Stimulated activated effector memory CD8-positive, alpha-beta T cell treated with anti-CD3 and anti-CD28 coated beads, Interleukin-12 subunit alpha, Interleukin-12 subunit beta, amount 100 ng/mL, for 72 hours (primary cell): ENCODE results near the gene IFFO2.

ENCODE experiments used
- ATAC-seq: fragments of 150-1000 bp; cut with Tn5 transposase; 2 replicates; pipeline ENCODE4 v1.10.0; 2021
- DNase-seq, 2 donors: peaks; one replicate each; pipeline ENCODE4 v3.0.0; 2021 to 2022; ENCODE audit warnings: low spot score in 2 of 2
- H3K27ac Mint-ChIP-seq: one replicate; pipeline ENCODE4 v1.8.0; 2022; ENCODE audit warnings: mild to moderate bottlenecking, mixed read lengths
- H3K36me3 Mint-ChIP-seq: one replicate; pipeline ENCODE4 v1.8.0; 2022; ENCODE audit warnings: mild to moderate bottlenecking, mixed read lengths
- H3K4me1 Mint-ChIP-seq: one replicate; pipeline ENCODE4 v1.8.0; 2022; ENCODE audit warnings: mixed read lengths
- H3K4me3 Mint-ChIP-seq: one replicate; pipeline ENCODE4 v1.8.0; 2022; ENCODE audit warnings: mild to moderate bottlenecking, mixed read lengths
- H3K9me3 Mint-ChIP-seq: one replicate; pipeline ENCODE4 v1.8.0; 2022; ENCODE audit warnings: mixed read lengths

Gene IFFO2

GRCh38 chr1:18956193-18957135, at the start of gene IFFO2:
Gene IFFO2 (minus strand): TSS chr1:18956676. CDS start chr1:18956332, 344 bp downstream.
- Mint-ChIP-seq H3K4me1 (peaks cover 55% of the 10 kb centered on the region), H3K4me3 (peak within 1 kb of the TSS; percentile 79), H3K27ac (peak within 1 kb of the TSS; percentile 99), H3K36me3 (peaks cover 43% of the 10 kb centered on the region), H3K9me3 (no peaks in the 10 kb centered on the region)
- ATAC-seq = peak; percentile 63
- peak; percentile 98 to 99 for DNase-seq

GRCh38 chr1:19006000-19006399, 49.5 kb upstream of the IFFO2 start:
- DNase-seq (no peak), ATAC-seq (no peak)
- H3K36me3 Mint-ChIP-seq = peaks cover 7% of the 10 kb centered on the region
- H3K4me1 Mint-ChIP-seq = peaks cover 40% of the 10 kb centered on the region
- H3K4me3 Mint-ChIP-seq = no peak overlapping the region
- H3K9me3 Mint-ChIP-seq = peaks cover 14% of the 10 kb centered on the region
- no peak overlapping the region for H3K27ac Mint-ChIP-seq

GRCh38 chr1:19003371-19004290, 47.2 kb upstream of the IFFO2 start:
- ATAC-seq (peak; percentile 93), DNase-seq (no peak)
- Mint-ChIP-seq H3K9me3 (peaks cover 25% of the 10 kb centered on the region), H3K36me3 (no peaks in the 10 kb centered on the region), H3K4me3 (peak overlapping the region; percentile 18), H3K4me1 (peaks cover 28% of the 10 kb centered on the region), H3K27ac (peak overlapping the region; percentile 63)

GRCh38 chr1:19000065-19000464, 43.6 kb upstream of the IFFO2 start:
- ATAC-seq = no peak
- Mint-ChIP-seq H3K36me3 (no peaks in the 10 kb centered on the region), H3K4me3 (no peak overlapping the region), H3K27ac (no peak overlapping the region), H3K4me1 (peaks cover 43% of the 10 kb centered on the region), H3K9me3 (peaks cover 25% of the 10 kb centered on the region)
- no peak for DNase-seq

- H3K4me1 Mint-ChIP-seq = peaks cover 43% of the 10 kb centered on the region
- H3K27ac Mint-ChIP-seq = no peak overlapping the region
- no peak overlapping the region for H3K4me3 Mint-ChIP-seq
- H3K9me3 Mint-ChIP-seq = peaks cover 25% of the 10 kb centered on the region
- no peaks in the 10 kb centered on the region for H3K36me3 Mint-ChIP-seq
- DNase-seq (no peak), ATAC-seq (no peak)
Observed at GRCh38 chr1:18999359-18999758, 42.9 kb upstream of the IFFO2 start.

- Mint-ChIP-seq H3K9me3 (peaks cover 25% of the 10 kb centered on the region), H3K36me3 (no peaks in the 10 kb centered on the region), H3K4me3 (no peak overlapping the region), H3K27ac (no peak overlapping the region), H3K4me1 (peaks cover 33% of the 10 kb centered on the region)
- no peak for DNase-seq
- ATAC-seq = no peak
Observed at GRCh38 chr1:18998016-18998724, 41.7 kb upstream of the IFFO2 start.

GRCh38 chr1:18997508-18997907, 41.0 kb upstream of the IFFO2 start:
- no peak for DNase-seq
- H3K4me3 Mint-ChIP-seq = no peak overlapping the region
- H3K36me3 Mint-ChIP-seq = no peaks in the 10 kb centered on the region
- no peak overlapping the region for H3K27ac Mint-ChIP-seq
- ATAC-seq = no peak
- peaks cover 29% of the 10 kb centered on the region for H3K4me1 Mint-ChIP-seq
- peaks cover 22% of the 10 kb centered on the region for H3K9me3 Mint-ChIP-seq

- no peaks in the 10 kb centered on the region for H3K36me3 Mint-ChIP-seq
- DNase-seq (no peak), ATAC-seq (peak; percentile 60)
- no peak overlapping the region for H3K4me3 Mint-ChIP-seq
- peaks cover 17% of the 10 kb centered on the region for H3K9me3 Mint-ChIP-seq
- peaks cover 22% of the 10 kb centered on the region for H3K4me1 Mint-ChIP-seq
- H3K27ac Mint-ChIP-seq = peak overlapping the region; percentile 53
Observed at GRCh38 chr1:18996548-18997177, 40.2 kb upstream of the IFFO2 start.

- Mint-ChIP-seq H3K4me3 (no peak overlapping the region), H3K9me3 (no peaks in the 10 kb centered on the region), H3K27ac (no peak overlapping the region), H3K4me1 (peaks cover 15% of the 10 kb centered on the region), H3K36me3 (no peaks in the 10 kb centered on the region)
- no peak for DNase-seq
- no peak for ATAC-seq
Observed at GRCh38 chr1:18994381-18994780, 37.9 kb upstream of the IFFO2 start.

- Mint-ChIP-seq H3K36me3 (no peaks in the 10 kb centered on the region), H3K4me3 (no peak overlapping the region), H3K27ac (no peak overlapping the region), H3K4me1 (peaks cover 15% of the 10 kb centered on the region), H3K9me3 (no peaks in the 10 kb centered on the region)
- ATAC-seq (no peak), DNase-seq (no peak)
Observed at GRCh38 chr1:18992646-18993045, 36.2 kb upstream of the IFFO2 start.

- Mint-ChIP-seq H3K36me3 (no peaks in the 10 kb centered on the region), H3K4me3 (no peak overlapping the region), H3K9me3 (no peaks in the 10 kb centered on the region), H3K4me1 (peaks cover 6% of the 10 kb centered on the region), H3K27ac (no peak overlapping the region)
- DNase-seq (no peak), ATAC-seq (no peak)
Observed at GRCh38 chr1:18991585-18991984, 35.1 kb upstream of the IFFO2 start.

- Mint-ChIP-seq H3K4me3 (no peak overlapping the region), H3K36me3 (no peaks in the 10 kb centered on the region), H3K4me1 (no peaks in the 10 kb centered on the region), H3K27ac (no peak overlapping the region), H3K9me3 (no peaks in the 10 kb centered on the region)
- DNase-seq (no peak), ATAC-seq (peak; percentile 16)
Observed at GRCh38 chr1:18989896-18990295, 33.4 kb upstream of the IFFO2 start.

GRCh38 chr1:18989176-18989799, 32.8 kb upstream of the IFFO2 start:
- no peak for ATAC-seq

GRCh38 chr1:18981242-18981641, 24.8 kb upstream of the IFFO2 start:
- Mint-ChIP-seq H3K36me3 (no peaks in the 10 kb centered on the region), H3K4me1 (peaks cover 5% of the 10 kb centered on the region), H3K9me3 (peaks cover 11% of the 10 kb centered on the region), H3K27ac (no peak overlapping the region), H3K4me3 (no peak overlapping the region)
- ATAC-seq = no peak
- DNase-seq = no peak

More at GRCh38 chr1:18989176-18989799, 32.8 kb upstream of the IFFO2 start:
- DNase-seq = no peak
- H3K4me3 Mint-ChIP-seq = no peak overlapping the region
- H3K27ac Mint-ChIP-seq = no peak overlapping the region
- no peaks in the 10 kb centered on the region for H3K9me3 Mint-ChIP-seq
- H3K4me1 Mint-ChIP-seq = no peaks in the 10 kb centered on the region
- H3K36me3 Mint-ChIP-seq = no peaks in the 10 kb centered on the region
